ENCODE results near the gene ANAPC13. TPM values are rescaled to one million over a fixed set of nuclear protein-coding genes. Genes with fewer than 3 reads are reported as not detected.

Gene ANAPC13
- polyA plus RNA-seq, 1 of the 3 experiments (the other 2 are of a cell fraction): 63.5 TPM

DNA sequence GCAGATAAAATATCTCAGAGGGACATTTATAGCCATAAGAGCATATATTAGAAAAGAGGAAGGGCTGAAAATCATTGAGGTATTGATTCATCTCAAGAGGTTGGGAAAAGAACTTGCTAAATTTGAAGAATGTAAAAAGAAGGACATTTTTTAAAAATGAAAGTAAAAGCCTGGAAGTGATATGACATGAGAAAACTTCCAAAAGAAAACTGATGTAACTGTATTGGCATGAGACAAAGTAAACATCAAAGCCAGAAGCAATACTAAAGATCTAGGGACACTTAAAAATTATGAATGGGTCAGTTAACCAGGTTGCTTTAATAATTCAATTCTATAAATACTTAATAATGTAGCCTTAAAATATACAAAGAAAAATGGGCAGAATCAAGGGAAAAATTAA is 32.0 kb upstream of the ANAPC13 start (continued):
- no peak for TF ChIP-seq EP300 (IDR thresholded peaks at IDR 0.05; ENCODE audit: borderline replicate concordance in 1 of 2, low read depth in 1 of 2, low read length in 1 of 2)

DNA sequence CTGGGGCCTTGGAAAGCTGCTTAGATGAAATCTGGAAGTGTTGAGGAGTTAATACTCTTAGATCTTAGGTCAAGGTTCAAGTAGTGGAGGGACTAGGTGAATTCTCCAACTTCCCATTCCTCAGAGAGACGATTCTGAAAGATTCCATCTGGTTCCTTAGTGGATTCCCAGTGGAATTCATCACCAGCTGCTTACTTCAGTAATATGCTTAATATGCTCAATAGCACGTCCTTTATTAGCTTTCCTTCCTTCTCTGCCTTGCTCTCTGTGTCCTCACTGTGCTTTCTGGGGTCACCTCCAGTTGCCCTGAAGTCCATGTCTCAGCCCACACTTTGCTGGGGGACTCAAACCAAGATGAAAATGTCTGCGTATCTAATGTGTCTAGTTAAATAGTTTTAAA is 31.1 kb upstream of the ANAPC13 start:
- TF ChIP-seq, protein P1, sequence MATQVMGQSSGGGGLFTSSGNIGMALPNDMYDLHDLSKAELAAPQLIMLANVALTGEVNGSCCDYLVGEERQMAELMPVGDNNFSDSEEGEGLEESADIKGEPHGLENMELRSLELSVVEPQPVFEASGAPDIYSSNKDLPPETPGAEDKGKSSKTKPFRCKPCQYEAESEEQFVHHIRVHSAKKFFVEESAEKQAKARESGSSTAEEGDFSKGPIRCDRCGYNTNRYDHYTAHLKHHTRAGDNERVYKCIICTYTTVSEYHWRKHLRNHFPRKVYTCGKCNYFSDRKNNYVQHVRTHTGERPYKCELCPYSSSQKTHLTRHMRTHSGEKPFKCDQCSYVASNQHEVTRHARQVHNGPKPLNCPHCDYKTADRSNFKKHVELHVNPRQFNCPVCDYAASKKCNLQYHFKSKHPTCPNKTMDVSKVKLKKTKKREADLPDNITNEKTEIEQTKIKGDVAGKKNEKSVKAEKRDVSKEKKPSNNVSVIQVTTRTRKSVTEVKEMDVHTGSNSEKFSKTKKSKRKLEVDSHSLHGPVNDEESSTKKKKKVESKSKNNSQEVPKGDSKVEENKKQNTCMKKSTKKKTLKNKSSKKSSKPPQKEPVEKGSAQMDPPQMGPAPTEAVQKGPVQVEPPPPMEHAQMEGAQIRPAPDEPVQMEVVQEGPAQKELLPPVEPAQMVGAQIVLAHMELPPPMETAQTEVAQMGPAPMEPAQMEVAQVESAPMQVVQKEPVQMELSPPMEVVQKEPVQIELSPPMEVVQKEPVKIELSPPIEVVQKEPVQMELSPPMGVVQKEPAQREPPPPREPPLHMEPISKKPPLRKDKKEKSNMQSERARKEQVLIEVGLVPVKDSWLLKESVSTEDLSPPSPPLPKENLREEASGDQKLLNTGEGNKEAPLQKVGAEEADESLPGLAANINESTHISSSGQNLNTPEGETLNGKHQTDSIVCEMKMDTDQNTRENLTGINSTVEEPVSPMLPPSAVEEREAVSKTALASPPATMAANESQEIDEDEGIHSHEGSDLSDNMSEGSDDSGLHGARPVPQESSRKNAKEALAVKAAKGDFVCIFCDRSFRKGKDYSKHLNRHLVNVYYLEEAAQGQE (IDR thresholded peaks at IDR 0.05; ENCODE audit: low read depth, low read length): no peak
- no peak for TF ChIP-seq TEAD4 (IDR thresholded peaks at IDR 0.05; ENCODE audit: borderline replicate concordance, insufficient read depth)
- no peak for TF ChIP-seq TAF1 (IDR thresholded peaks at IDR 0.05; ENCODE audit: borderline replicate concordance, low read depth, low read length)
- TF ChIP-seq, protein P2, sequence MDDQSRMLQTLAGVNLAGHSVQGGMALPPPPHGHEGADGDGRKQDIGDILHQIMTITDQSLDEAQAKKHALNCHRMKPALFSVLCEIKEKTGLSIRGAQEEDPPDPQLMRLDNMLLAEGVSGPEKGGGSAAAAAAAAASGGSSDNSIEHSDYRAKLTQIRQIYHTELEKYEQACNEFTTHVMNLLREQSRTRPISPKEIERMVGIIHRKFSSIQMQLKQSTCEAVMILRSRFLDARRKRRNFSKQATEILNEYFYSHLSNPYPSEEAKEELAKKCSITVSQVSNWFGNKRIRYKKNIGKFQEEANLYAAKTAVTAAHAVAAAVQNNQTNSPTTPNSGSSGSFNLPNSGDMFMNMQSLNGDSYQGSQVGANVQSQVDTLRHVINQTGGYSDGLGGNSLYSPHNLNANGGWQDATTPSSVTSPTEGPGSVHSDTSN (IDR thresholded peaks at IDR 0.05): no peak
- ChIA-PET POLR2A (no interaction called here), CTCF (interaction anchor here (0.5 kb wide), 1 partner anchor 49 kb away, joined by 3 read pairs; no protein-coding TSS in a partner anchor)
- no peak for DNase-seq
- no peak overlapping the region for H3K4me2 ChIP-seq
- H3K27me3 ChIP-seq (ENCODE audit: insufficient read depth): no peaks in the 10 kb centered on the region
- H3F3A ChIP-seq (replicated peaks; ENCODE audit: insufficient read depth): peaks cover 11% of the 10 kb centered on the region
- no peak overlapping the region for H3K4me3 ChIP-seq (ENCODE audit: low read depth in 2 of 2, low read length in 1 of 2)
- H3K27ac ChIP-seq (ENCODE audit: low read depth in 2 of 2, low read length in 1 of 2): no peak overlapping the region
- H3K9me3 ChIP-seq: peaks cover 20% of the 10 kb centered on the region; the same call in 1 of the 2 replicates
- no peaks in the 10 kb centered on the region for H4K20me1 ChIP-seq (ENCODE audit: insufficient read depth)
- H3K9me2 ChIP-seq: no peaks in the 10 kb centered on the region
- H3K36me3 ChIP-seq (replicated peaks in 1 of 2; ENCODE audit: control insufficient read depth in 1 of 2, insufficient read depth in 2 of 2, low read length in 1 of 2): peaks cover 0 to 26% of the 10 kb centered on the region in 2 experiments
- no peaks in the 10 kb centered on the region; the same call in 1 of the 2 replicates for H3K79me2 ChIP-seq (ENCODE audit: insufficient read depth)
- H3K4me1 ChIP-seq (ENCODE audit: control insufficient read depth in 1 of 2, insufficient read depth in 2 of 2, low read depth in 1 of 2, low read length in 1 of 2): peaks cover 0 to 14% of the 10 kb centered on the region in 2 experiments; a peak in 1 of 4 replicates
- WGBS (ENCODE audit: low lambda C conversion rate): 86% methylated on average over 3 of the region's 3 CpGs
- H3K9ac ChIP-seq: no peak overlapping the region
- no peak overlapping the region for H2AFZ ChIP-seq (ENCODE audit: low read depth)

DNA sequence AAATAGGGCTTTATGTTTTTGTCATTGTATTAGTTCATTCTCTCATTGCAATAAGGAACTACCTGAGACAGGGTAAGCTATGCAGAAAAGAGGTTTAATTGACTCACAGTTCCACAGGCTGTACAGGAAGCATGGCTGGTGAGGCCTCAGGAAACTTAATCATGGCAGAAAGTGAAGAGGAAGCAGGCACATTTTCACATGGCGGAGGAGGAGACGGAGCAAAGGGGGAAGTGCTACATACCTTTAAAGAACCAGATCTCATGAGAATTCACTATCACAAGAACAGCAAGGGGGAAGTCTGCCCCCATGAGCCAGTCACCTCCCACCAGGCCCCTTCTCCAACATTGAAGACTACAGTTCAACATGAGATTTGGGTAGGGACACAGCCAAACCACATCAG is 25.7 kb upstream of the ANAPC13 start:
- 100% methylated on average over 2 of the region's 2 CpGs for WGBS (ENCODE audit: low lambda C conversion rate)
- CTCF ChIA-PET: no interaction called here
- TF ChIP-seq, protein P3, sequence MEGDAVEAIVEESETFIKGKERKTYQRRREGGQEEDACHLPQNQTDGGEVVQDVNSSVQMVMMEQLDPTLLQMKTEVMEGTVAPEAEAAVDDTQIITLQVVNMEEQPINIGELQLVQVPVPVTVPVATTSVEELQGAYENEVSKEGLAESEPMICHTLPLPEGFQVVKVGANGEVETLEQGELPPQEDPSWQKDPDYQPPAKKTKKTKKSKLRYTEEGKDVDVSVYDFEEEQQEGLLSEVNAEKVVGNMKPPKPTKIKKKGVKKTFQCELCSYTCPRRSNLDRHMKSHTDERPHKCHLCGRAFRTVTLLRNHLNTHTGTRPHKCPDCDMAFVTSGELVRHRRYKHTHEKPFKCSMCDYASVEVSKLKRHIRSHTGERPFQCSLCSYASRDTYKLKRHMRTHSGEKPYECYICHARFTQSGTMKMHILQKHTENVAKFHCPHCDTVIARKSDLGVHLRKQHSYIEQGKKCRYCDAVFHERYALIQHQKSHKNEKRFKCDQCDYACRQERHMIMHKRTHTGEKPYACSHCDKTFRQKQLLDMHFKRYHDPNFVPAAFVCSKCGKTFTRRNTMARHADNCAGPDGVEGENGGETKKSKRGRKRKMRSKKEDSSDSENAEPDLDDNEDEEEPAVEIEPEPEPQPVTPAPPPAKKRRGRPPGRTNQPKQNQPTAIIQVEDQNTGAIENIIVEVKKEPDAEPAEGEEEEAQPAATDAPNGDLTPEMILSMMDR (IDR thresholded peaks at IDR 0.05): no peak
- no peak for TF ChIP-seq RXRA (IDR thresholded peaks at IDR 0.05; ENCODE audit: borderline replicate concordance, low read depth)
- TF ChIP-seq, protein P1 (IDR thresholded peaks at IDR 0.05; ENCODE audit: low read depth, low read length): no peak
- no peak for TF ChIP-seq FOXM1 (IDR thresholded peaks at IDR 0.05; ENCODE audit: low read depth)
- TF ChIP-seq, protein P2 (IDR thresholded peaks at IDR 0.05): no peak
- TF ChIP-seq, protein P4, sequence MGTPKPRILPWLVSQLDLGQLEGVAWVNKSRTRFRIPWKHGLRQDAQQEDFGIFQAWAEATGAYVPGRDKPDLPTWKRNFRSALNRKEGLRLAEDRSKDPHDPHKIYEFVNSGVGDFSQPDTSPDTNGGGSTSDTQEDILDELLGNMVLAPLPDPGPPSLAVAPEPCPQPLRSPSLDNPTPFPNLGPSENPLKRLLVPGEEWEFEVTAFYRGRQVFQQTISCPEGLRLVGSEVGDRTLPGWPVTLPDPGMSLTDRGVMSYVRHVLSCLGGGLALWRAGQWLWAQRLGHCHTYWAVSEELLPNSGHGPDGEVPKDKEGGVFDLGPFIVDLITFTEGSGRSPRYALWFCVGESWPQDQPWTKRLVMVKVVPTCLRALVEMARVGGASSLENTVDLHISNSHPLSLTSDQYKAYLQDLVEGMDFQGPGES (IDR thresholded peaks at IDR 0.05; ENCODE audit: low read depth, low read length): no peak
- TF ChIP-seq EP300 (IDR thresholded peaks at IDR 0.05; ENCODE audit: borderline replicate concordance in 1 of 2, low read depth in 1 of 2, low read length in 1 of 2): no peak
- TF ChIP-seq TCF12 (IDR thresholded peaks at IDR 0.05): no peak

More for the DNA sequence above, 25.7 kb upstream of the ANAPC13 start:
- Histone ChIP-seq H3K27me3 (ENCODE audit: insufficient read depth) (no peaks in the 10 kb centered on the region), H3K9me3 (no peaks in the 10 kb centered on the region), H3K4me1 (ENCODE audit: control insufficient read depth in 1 of 2, insufficient read depth in 2 of 2, low read depth in 1 of 2, low read length in 1 of 2) (no peaks in the 10 kb centered on the region), H3K4me2 (no peak overlapping the region), H3K27ac (ENCODE audit: low read depth in 2 of 2, low read length in 1 of 2) (no peak overlapping the region), H2AFZ (ENCODE audit: low read depth) (no peak overlapping the region), H3K36me3 (replicated peaks in 1 of 2; ENCODE audit: control insufficient read depth in 1 of 2, insufficient read depth in 2 of 2, low read length in 1 of 2) (peaks cover 13 to 38% of the 10 kb centered on the region in 2 experiments), H3K9me2 (no peaks in the 10 kb centered on the region), H3K79me2 (ENCODE audit: insufficient read depth) (no peaks in the 10 kb centered on the region; the same call in 1 of the 2 replicates), H3K9ac (no peak overlapping the region), H4K20me1 (ENCODE audit: insufficient read depth) (no peaks in the 10 kb centered on the region), H3F3A (replicated peaks; ENCODE audit: insufficient read depth) (no peaks in the 10 kb centered on the region), H3K4me3 (ENCODE audit: low read depth in 2 of 2, low read length in 1 of 2) (no peak overlapping the region)
- POLR2A ChIA-PET: no interaction called here
- no peak for DNase-seq
